Measurements from ENCODE around the gene PDZD8.

The PDZD8 gene

DNA sequence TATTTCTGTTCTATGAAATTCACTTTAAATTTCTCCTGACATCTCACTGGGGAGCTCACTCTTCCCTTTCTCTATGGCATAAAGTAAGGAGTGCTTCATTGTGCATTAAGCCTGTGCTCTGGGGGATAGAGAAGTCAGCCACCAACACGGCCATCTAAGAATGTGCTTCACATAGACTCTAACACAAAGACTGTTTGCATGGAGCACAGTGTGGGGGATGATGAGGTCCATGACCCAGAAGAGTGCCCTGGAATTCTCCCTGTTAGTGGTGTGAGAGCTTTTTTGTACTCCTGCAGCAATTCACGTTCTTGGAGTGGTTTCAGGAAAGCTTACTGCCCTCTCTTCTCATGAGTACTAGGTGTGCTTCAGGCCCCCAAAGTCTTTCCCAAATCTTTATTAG is 43.9 kb upstream of the PDZD8 start (continued):
- TF ChIP-seq, protein P1, sequence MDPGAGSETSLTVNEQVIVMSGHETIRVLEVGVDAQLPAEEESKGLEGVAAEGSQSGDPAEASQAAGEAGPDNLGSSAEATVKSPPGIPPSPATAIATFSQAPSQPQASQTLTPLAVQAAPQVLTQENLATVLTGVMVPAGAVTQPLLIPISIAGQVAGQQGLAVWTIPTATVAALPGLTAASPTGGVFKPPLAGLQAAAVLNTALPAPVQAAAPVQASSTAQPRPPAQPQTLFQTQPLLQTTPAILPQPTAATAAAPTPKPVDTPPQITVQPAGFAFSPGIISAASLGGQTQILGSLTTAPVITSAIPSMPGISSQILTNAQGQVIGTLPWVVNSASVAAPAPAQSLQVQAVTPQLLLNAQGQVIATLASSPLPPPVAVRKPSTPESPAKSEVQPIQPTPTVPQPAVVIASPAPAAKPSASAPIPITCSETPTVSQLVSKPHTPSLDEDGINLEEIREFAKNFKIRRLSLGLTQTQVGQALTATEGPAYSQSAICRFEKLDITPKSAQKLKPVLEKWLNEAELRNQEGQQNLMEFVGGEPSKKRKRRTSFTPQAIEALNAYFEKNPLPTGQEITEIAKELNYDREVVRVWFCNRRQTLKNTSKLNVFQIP (CRISPR knock-in tag; IDR thresholded peaks at IDR 0.05; ENCODE audit: borderline replicate concordance, low read depth): no peak
- TF ChIP-seq ISL1 (CRISPR knock-in tag; IDR thresholded peaks at IDR 0.05): no peak
- TF ChIP-seq ZNF70 (CRISPR knock-in tag; IDR thresholded peaks at IDR 0.05): no peak

DNA sequence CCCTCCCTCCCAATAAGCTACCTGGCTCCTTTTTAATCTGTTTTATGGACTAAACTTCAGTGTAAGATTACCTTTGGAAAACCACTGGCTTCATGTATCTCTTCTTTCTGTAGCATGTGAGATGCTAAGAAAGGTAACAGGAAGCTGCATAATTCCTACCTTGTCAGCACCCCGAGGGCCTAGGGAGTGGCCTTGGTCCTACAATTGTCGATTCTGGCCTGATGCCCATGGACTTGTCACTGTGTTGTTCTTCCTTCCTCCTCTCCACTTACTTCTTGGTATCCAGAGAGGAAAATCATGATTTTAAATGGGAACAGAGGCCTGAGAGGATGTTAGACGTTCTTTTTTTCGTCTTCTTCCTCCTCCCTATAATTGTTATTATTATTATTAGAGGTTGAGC is 42.9 kb upstream of the PDZD8 start:
- no peak for ATAC-seq
- TF ChIP-seq TOX (CRISPR knock-in tag; IDR thresholded peaks at IDR 0.05; ENCODE audit: borderline replicate concordance): no peak
- TF ChIP-seq ZFP3 (CRISPR knock-in tag; IDR thresholded peaks at IDR 0.05): no peak
- TF ChIP-seq, protein P2, sequence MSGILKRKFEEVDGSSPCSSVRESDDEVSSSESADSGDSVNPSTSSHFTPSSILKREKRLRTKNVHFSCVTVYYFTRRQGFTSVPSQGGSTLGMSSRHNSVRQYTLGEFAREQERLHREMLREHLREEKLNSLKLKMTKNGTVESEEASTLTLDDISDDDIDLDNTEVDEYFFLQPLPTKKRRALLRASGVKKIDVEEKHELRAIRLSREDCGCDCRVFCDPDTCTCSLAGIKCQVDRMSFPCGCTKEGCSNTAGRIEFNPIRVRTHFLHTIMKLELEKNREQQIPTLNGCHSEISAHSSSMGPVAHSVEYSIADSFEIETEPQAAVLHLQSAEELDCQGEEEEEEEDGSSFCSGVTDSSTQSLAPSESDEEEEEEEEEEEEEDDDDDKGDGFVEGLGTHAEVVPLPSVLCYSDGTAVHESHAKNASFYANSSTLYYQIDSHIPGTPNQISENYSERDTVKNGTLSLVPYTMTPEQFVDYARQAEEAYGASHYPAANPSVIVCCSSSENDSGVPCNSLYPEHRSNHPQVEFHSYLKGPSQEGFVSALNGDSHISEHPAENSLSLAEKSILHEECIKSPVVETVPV (CRISPR knock-in tag; IDR thresholded peaks at IDR 0.05): no peak
- TF ChIP-seq ESRRG (CRISPR knock-in tag; IDR thresholded peaks at IDR 0.05): no peak
- TF ChIP-seq, protein P1 (CRISPR knock-in tag; IDR thresholded peaks at IDR 0.05; ENCODE audit: borderline replicate concordance, low read depth): no peak
- no peak for TF ChIP-seq ZNF8 (CRISPR knock-in tag; IDR thresholded peaks at IDR 0.05)
- no peak for TF ChIP-seq ARNTL (CRISPR knock-in tag; IDR thresholded peaks at IDR 0.05; ENCODE audit: borderline replicate concordance, low read depth)
- no peak for TF ChIP-seq OSR1 (CRISPR knock-in tag; IDR thresholded peaks at IDR 0.05)

DNA sequence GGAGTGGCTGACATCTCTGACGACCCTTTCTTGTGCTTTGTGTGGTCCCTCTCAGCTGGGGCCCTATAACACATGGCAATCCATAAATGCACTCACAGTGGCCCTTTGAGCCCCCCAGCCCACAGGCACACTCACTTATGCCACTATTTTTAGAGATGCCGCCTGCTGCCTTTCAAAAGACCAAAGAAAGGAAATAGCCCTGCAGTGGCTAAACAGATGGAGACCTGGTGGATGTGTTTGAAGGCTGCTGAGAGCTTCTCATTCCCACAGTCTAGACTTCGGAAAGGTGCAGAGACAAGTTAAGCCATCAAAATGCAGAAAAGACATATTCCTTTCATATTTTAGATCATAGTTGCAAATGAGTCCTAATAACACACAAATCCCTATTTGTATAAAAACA is 42.0 kb upstream of the PDZD8 start:
- TF ChIP-seq ZNF8 (CRISPR knock-in tag; IDR thresholded peaks at IDR 0.05) (no peak), SNAI2 (CRISPR knock-in tag; IDR thresholded peaks at IDR 0.05) (no peak), PPARA (CRISPR knock-in tag; IDR thresholded peaks at IDR 0.05; ENCODE audit: borderline replicate concordance) (no peak), BACH2 (CRISPR knock-in tag; IDR thresholded peaks at IDR 0.05; ENCODE audit: borderline replicate concordance) (no peak), CSDC2 (CRISPR knock-in tag; IDR thresholded peaks at IDR 0.05) (no peak), RARB (CRISPR knock-in tag; IDR thresholded peaks at IDR 0.05) (no peak), GLIS3 (CRISPR knock-in tag; IDR thresholded peaks at IDR 0.05) (no peak), ISL1 (CRISPR knock-in tag; IDR thresholded peaks at IDR 0.05) (no peak), ARNTL (CRISPR knock-in tag; IDR thresholded peaks at IDR 0.05; ENCODE audit: borderline replicate concordance, low read depth) (no peak), OSR1 (CRISPR knock-in tag; IDR thresholded peaks at IDR 0.05) (no peak), ESRRG (CRISPR knock-in tag; IDR thresholded peaks at IDR 0.05) (no peak)
- TF ChIP-seq, protein P3, sequence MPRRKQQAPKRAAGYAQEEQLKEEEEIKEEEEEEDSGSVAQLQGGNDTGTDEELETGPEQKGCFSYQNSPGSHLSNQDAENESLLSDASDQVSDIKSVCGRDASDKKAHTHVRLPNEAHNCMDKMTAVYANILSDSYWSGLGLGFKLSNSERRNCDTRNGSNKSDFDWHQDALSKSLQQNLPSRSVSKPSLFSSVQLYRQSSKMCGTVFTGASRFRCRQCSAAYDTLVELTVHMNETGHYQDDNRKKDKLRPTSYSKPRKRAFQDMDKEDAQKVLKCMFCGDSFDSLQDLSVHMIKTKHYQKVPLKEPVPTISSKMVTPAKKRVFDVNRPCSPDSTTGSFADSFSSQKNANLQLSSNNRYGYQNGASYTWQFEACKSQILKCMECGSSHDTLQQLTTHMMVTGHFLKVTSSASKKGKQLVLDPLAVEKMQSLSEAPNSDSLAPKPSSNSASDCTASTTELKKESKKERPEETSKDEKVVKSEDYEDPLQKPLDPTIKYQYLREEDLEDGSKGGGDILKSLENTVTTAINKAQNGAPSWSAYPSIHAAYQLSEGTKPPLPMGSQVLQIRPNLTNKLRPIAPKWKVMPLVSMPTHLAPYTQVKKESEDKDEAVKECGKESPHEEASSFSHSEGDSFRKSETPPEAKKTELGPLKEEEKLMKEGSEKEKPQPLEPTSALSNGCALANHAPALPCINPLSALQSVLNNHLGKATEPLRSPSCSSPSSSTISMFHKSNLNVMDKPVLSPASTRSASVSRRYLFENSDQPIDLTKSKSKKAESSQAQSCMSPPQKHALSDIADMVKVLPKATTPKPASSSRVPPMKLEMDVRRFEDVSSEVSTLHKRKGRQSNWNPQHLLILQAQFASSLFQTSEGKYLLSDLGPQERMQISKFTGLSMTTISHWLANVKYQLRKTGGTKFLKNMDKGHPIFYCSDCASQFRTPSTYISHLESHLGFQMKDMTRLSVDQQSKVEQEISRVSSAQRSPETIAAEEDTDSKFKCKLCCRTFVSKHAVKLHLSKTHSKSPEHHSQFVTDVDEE (CRISPR knock-in tag; IDR thresholded peaks at IDR 0.05): no peak
- TF ChIP-seq, protein P1 (CRISPR knock-in tag; IDR thresholded peaks at IDR 0.05; ENCODE audit: borderline replicate concordance, low read depth): no peak
- TF ChIP-seq, protein P2 (CRISPR knock-in tag; IDR thresholded peaks at IDR 0.05): no peak
- TF ChIP-seq, protein P4, sequence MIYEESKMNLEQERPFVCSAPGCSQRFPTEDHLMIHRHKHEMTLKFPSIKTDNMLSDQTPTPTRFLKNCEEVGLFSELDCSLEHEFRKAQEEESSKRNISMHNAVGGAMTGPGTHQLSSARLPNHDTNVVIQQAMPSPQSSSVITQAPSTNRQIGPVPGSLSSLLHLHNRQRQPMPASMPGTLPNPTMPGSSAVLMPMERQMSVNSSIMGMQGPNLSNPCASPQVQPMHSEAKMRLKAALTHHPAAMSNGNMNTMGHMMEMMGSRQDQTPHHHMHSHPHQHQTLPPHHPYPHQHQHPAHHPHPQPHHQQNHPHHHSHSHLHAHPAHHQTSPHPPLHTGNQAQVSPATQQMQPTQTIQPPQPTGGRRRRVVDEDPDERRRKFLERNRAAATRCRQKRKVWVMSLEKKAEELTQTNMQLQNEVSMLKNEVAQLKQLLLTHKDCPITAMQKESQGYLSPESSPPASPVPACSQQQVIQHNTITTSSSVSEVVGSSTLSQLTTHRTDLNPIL (CRISPR knock-in tag; IDR thresholded peaks at IDR 0.05; ENCODE audit: low read depth): no peak
- no peak for ATAC-seq
